OCI-M2 (cell line): ENCODE measurements around the gene MMAA.

Experiments used
- DNase-seq: peaks from one replicate; lab custom pipeline; 2025; ENCODE audit not compliant: unreplicated experiment; lab: John Stamatoyannopoulos, UW

The MMAA gene

DNA sequence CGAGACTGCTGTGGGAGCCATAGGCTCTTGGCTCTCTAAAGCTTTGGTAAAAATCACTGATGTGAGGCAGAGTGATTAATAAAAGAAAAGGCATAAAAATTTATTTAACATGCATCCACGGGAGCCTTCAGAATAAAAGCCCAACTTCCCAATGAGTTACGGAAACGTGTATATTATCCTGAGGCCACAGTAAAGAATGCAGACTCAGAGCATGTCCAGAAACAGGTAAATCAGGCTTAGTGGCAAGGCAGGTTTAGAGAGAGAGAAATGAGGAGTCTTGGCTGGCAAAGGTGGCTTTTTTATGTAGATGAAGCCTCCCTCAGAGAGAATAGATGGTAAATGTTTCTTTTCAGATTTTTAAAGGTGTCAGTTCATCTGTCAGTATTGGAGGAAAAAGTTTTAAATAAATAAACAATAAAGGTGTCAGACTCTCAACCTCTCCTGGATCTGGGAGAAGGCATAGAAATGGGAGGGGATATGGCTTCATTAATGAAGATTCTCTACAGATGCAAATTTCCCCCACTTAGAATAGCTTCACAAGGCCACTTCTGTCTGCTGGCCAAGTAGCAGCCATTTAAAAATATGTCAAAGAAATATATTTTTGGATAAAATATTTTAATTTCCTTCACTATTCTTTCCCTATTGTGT lies 84.8 kb downstream of the MMAA start:
- no peak for DNase-seq

DNA sequence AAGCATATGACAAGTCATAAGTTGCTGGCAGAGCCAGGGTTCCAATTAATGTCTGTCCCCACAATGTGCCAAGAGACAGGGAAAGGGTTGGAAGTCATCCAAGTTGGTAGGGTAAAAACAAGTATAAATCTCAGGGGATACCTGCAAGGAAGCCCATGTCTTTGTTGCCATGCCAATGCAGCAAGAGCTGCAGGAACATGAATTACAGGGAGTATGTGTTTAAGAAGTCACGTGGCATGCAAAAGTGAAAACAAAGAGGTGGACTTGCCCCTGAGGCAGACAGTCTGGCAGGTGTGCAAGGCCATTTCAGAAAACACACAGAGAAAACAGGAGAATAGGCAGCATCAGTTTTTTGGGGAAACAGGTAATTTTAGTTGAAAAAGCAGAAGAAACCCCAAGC lies 90.2 kb downstream of the MMAA start:
- no peak for DNase-seq
